Activated T-helper 17 cell treated with anti-CD3 and anti-CD28 coated beads, Interleukin-2, amount 50 U/mL, for 72 hours (primary cell): ENCODE results near the gene RHOT1. TPM values are rescaled to one million over a fixed set of nuclear protein-coding genes. Genes with fewer than 3 reads are reported as not detected.
"Not testable (repeated sequence)": the region's sequence is repeated elsewhere in the genome, so short reads cannot be mapped to it uniquely, and the experiment has no call there.

Experiments
- ATAC-seq: fragments of 150-1000 bp; cut with Tn5 transposase; replicated peaks from 2 replicates; pipeline ENCODE4 v1.10.0; 2021; ENCODE audit warnings: mild to moderate bottlenecking, moderate library complexity
- H3K27ac Mint-ChIP-seq: one replicate; pipeline ENCODE4 v1.8.0; 2022; ENCODE audit warnings: mixed read lengths
- H3K27me3 Mint-ChIP-seq: one replicate; pipeline ENCODE4 v1.8.0; 2022; ENCODE audit warnings: mixed read lengths
- H3K36me3 Mint-ChIP-seq: one replicate; pipeline ENCODE4 v1.8.0; 2022; ENCODE audit warnings: low read depth, mild to moderate bottlenecking, mixed read lengths
- H3K4me1 Mint-ChIP-seq: one replicate; pipeline ENCODE4 v1.8.0; 2022; ENCODE audit warnings: mixed read lengths
- H3K4me3 Mint-ChIP-seq: one replicate; pipeline ENCODE4 v1.8.0; 2022; ENCODE audit warnings: mild to moderate bottlenecking, mixed read lengths
- H3K9me3 Mint-ChIP-seq: one replicate; pipeline ENCODE4 v1.8.0; 2022; ENCODE audit warnings: mixed read lengths
- total RNA-seq, 2 donors: library from RNA; stranded (reverse); gene quantifications; one replicate each; pipeline ENCODE4 v1.2.3, GENCODE V29; 2022

The RHOT1 gene
- total RNA-seq, 2 donors from 2014 or later = 19.5 to 26.2 TPM

DNA sequence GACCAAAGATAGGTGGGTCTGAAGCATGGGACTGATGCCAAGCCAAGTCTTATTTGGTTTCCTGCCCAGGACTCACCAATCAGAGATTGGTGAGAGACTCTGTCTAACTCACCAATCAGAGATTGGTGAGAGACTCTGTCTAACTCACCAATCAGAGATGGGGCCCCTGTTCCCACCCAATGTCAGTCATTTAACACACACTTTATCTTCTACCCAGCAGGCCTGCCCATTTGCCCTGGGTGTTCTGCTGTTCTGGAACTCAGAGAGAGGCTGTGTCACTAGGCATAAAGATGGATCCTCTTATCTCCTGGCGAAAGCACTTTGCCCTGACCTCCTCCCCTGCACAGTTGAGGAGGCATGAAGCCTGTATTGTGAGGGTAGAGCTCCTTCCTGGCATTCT lies 5.4 kb upstream of the RHOT1 start:
- H3K4me3 Mint-ChIP-seq = no peak overlapping the region
- ATAC-seq = peak; percentile 39
- peaks cover 4% of the 10 kb centered on the region for H3K4me1 Mint-ChIP-seq
- H3K27me3 Mint-ChIP-seq = no peaks in the 10 kb centered on the region
- no peaks in the 10 kb centered on the region for H3K9me3 Mint-ChIP-seq
- no peak overlapping the region for H3K27ac Mint-ChIP-seq
- no peaks in the 10 kb centered on the region for H3K36me3 Mint-ChIP-seq

DNA sequence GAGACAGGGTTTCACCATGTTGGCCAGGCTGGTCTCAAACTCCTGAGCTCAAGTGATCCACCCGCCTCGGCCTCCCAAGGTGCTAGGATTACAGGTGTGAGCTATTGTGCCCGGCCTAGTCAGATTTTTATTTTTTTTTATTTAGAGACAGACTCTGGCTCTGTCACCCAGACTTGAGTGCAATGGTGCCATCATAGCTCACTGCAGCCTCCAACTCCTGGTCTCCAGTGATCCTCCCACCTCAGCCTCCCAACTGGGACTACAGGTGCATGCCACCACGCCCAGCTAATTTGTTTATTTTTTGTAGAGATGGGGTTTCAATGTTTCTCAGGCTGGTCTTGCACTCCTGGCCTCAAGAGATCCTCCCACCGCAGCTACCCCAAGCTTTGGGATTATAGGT lies 2.8 kb upstream of the RHOT1 start:
- H3K27ac Mint-ChIP-seq, H3K4me3 Mint-ChIP-seq, H3K27me3 Mint-ChIP-seq, H3K9me3 Mint-ChIP-seq, H3K36me3 Mint-ChIP-seq, ATAC-seq: not testable (repeated sequence)
- peaks cover 13% of the 10 kb centered on the region for H3K4me1 Mint-ChIP-seq

DNA sequence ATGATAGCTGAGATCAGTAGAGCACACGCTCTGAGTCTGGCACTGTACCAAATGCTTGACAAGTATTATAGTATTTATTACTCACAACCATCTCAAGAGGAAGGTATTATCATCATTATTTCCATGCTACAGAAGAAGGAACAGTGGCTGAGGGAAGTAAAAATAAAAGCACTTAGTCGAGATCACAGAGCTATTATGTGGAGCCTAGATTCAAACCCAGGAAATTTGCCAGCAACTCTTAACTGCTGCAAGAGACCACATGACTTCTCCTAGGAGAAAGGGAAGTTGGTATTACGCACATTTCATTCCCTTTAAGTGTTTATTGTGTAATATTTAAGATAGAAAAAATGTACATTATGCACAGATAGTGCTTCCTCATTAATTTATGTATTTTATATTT lies 1.0 kb upstream of the RHOT1 start:
- Mint-ChIP-seq H3K4me3 (peak overlapping the region; percentile 99), H3K27me3 (no peaks in the 10 kb centered on the region), H3K9me3 (no peaks in the 10 kb centered on the region), H3K36me3 (peaks cover 6% of the 10 kb centered on the region), H3K4me1 (peaks cover 13% of the 10 kb centered on the region), H3K27ac (peak overlapping the region; percentile 81)
- no peak for ATAC-seq

DNA sequence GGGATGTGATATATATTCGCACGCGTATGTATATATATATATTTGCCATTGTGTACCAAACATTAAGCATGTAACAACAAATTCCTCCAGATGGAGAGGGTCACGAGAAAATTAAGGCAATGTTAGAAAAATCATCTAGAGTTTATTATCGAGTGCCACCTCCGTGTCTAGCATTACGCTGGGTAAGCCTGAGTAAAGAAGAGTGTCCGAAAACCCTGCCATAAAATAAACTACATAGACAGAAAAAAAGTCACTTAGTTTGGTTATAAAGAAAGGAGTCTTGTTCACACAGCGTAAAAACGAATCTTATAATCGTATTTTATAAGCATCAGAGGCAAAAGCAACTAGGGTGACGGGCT lies 644 bp upstream of the RHOT1 start:
- H3K27ac Mint-ChIP-seq = peak overlapping the region; percentile 81
- H3K4me1 Mint-ChIP-seq = peaks cover 9% of the 10 kb centered on the region
- no peaks in the 10 kb centered on the region for H3K9me3 Mint-ChIP-seq
- no peak for ATAC-seq
- peaks cover 6% of the 10 kb centered on the region for H3K36me3 Mint-ChIP-seq
- H3K4me3 Mint-ChIP-seq = peak overlapping the region; percentile 99
- no peaks in the 10 kb centered on the region for H3K27me3 Mint-ChIP-seq

DNA sequence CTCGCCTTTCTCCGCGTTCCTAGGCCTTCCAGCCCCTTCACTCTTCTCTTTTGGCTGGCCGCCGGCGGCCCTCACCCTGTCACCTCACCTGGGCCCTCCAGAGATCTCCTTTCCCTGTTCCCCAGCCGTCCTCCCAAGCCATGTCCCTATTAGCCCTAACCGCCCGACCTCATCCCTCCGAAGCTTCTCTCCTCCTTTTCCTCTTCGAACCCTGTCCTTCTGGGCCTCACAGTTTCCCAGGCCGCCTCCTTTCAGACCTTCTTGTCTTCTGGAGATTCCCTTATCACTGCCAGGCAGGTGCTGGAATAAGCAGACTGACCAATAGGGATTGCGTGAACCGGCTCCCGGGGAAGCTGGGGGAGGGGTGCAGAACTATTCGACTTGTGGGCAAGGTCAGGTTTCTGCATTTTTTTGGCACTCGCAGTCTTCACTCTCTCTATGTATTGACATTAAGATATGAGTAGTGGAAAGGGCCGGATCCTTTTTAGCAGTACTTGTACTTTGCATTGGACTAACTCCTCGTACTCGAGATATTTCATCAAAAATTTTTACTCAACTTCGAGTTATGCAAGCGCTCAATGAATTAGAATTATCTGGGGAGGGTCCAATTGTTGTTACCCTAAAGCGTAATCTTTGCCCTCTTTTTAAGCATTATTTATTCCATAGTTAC lies 690 bp downstream of the RHOT1 start:
- H3K27me3 Mint-ChIP-seq = no peaks in the 10 kb centered on the region
- peak overlapping the region; percentile 99 for H3K4me3 Mint-ChIP-seq
- H3K9me3 Mint-ChIP-seq = no peaks in the 10 kb centered on the region
- H3K36me3 Mint-ChIP-seq = peaks cover 6% of the 10 kb centered on the region
- peak overlapping the region; percentile 97 for H3K27ac Mint-ChIP-seq
- peaks cover 9% of the 10 kb centered on the region for H3K4me1 Mint-ChIP-seq
- no peak for ATAC-seq

DNA sequence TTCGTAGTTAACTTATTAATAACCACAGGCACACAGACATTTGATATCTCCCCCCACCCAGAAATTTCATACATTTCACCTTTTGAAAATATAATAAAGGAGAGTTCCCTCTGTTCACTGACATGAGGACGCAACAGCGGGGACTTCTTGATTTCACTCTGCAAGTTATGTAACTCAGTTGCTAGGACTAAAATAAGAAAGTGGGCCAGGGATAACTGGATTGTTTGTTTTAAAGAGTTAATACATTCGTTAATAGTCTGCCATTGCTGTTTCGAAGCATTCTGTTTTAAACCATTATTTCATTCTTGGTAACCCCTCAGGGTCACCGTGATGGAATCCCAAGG lies 1.2 kb downstream of the RHOT1 start:
- peak overlapping the region; percentile 97 for H3K27ac Mint-ChIP-seq
- no peaks in the 10 kb centered on the region for H3K27me3 Mint-ChIP-seq
- H3K9me3 Mint-ChIP-seq = no peaks in the 10 kb centered on the region
- H3K36me3 Mint-ChIP-seq = peaks cover 6% of the 10 kb centered on the region
- H3K4me3 Mint-ChIP-seq = peak overlapping the region; percentile 99
- H3K4me1 Mint-ChIP-seq = peaks cover 9% of the 10 kb centered on the region
- no peak for ATAC-seq

DNA sequence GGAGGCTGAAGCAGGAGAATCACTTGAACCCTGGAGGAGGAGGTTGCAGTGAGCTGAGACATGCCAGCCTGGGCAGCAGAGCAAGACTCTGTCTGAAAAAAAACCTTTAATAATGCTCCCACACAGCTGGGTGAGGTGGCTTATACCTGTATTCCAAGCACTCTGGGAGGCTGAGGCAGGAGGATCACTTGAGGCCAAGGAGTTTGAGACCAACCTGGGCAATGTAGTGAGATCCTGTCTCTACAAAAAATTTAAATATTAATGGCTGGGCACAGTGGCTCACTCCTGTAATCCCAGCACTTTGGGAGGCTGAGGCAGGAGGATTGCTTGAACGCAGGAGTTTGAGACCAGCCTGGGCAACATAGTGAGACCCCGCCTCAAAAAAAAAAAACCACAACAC lies 2.1 kb downstream of the RHOT1 start:
- not testable (repeated sequence) for H3K4me3 Mint-ChIP-seq, ATAC-seq, H3K4me1 Mint-ChIP-seq, H3K27me3 Mint-ChIP-seq, H3K9me3 Mint-ChIP-seq, H3K36me3 Mint-ChIP-seq, H3K27ac Mint-ChIP-seq

DNA sequence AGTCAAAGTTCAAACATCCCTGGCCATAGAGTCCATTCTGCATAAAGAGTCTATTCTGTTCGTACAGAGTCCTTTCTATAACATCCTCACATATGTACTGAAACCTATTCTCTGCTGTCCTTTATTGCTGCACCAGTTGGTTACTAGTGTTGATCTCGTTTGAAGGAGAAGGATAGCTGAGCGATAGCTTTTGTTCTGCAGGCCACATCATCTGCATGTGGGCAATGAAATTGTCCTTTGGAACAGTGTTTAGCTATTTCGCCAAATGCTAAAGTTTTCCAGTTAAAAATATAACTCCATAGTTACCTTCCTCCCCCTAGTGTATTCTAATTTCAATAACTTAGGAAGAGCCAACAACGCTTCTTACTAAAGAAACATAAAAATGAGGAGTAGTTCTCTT lies 6.0 kb downstream of the RHOT1 start:
- peaks cover 15% of the 10 kb centered on the region for H3K36me3 Mint-ChIP-seq
- no peak overlapping the region for H3K4me3 Mint-ChIP-seq
- no peaks in the 10 kb centered on the region for H3K9me3 Mint-ChIP-seq
- H3K27ac Mint-ChIP-seq = no peak overlapping the region
- H3K27me3 Mint-ChIP-seq = no peaks in the 10 kb centered on the region
- no peak for ATAC-seq
- peaks cover 7% of the 10 kb centered on the region for H3K4me1 Mint-ChIP-seq

DNA sequence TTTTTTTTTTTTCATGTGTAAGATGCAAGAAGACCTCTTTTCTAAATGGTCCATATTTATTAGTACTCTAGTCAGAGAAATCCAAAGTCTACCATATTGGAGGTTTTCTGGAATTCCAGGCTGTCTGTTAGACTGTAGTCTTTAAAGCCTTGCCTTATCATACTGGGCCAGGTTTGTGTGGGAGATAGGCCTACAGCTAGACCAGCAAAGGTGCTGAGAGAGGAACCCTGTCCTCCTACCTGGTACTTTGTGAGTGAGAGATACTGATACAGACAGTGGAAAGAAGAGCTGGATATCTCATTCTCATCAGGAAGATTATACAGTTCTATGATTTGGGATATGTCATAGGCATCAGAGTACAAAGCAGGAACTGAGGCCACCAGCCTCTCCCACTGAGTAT lies 8.1 kb downstream of the RHOT1 start:
- H3K27ac Mint-ChIP-seq = no peak overlapping the region
- peaks cover 3% of the 10 kb centered on the region for H3K4me1 Mint-ChIP-seq
- H3K9me3 Mint-ChIP-seq = no peaks in the 10 kb centered on the region
- H3K4me3 Mint-ChIP-seq = no peak overlapping the region
- H3K36me3 Mint-ChIP-seq = peaks cover 35% of the 10 kb centered on the region
- ATAC-seq = no peak
- H3K27me3 Mint-ChIP-seq = no peaks in the 10 kb centered on the region

DNA sequence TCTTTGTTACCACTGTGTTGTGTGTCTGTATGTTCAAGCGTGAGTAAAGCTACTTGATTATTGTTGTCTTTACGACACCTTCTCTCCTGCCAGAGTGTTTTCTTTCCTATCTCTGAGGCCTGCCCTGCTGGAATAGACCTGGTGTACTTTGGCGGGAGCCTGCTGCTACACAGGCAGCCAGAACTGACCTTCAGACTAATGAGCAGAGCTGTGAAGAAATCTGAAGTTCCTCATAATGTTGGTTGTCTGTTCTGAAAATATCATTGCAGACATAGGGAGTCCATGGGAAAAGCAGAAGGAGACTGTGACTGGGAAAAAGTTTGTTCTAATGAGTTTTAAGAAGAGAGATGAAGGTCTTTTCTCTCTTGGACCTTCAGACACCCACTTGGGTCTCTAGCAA lies 9.8 kb downstream of the RHOT1 start:
- H3K4me1 Mint-ChIP-seq = peaks cover 3% of the 10 kb centered on the region
- H3K9me3 Mint-ChIP-seq = no peaks in the 10 kb centered on the region
- no peak overlapping the region for H3K4me3 Mint-ChIP-seq
- H3K36me3 Mint-ChIP-seq = peaks cover 42% of the 10 kb centered on the region
- no peak for ATAC-seq
- no peaks in the 10 kb centered on the region for H3K27me3 Mint-ChIP-seq
- H3K27ac Mint-ChIP-seq = peak overlapping the region; percentile 34

DNA sequence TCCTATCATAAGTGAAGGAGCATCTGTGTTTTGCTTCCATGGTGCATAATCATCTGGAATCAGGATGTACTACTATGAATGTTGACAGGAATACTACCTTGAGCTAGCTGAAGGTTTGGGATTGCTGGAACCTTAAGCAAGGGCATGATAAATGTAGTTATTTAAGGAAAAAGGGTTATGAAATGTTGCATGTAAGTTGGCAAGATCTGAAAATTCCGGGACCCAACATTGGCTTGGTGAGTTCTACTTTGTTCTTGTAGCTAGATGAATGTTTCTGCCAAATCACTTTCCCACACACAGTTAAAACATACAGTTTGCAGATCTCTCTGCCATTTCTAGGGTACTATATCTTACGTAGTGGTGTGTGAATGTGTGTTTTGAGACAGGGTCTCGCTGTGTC lies 13.6 kb downstream of the RHOT1 start:
- no peaks in the 10 kb centered on the region for H3K27me3 Mint-ChIP-seq
- no peaks in the 10 kb centered on the region for H3K9me3 Mint-ChIP-seq
- H3K36me3 Mint-ChIP-seq = peaks cover 52% of the 10 kb centered on the region
- no peak overlapping the region for H3K4me3 Mint-ChIP-seq
- ATAC-seq = no peak
- peaks cover 3% of the 10 kb centered on the region for H3K4me1 Mint-ChIP-seq
- no peak overlapping the region for H3K27ac Mint-ChIP-seq

DNA sequence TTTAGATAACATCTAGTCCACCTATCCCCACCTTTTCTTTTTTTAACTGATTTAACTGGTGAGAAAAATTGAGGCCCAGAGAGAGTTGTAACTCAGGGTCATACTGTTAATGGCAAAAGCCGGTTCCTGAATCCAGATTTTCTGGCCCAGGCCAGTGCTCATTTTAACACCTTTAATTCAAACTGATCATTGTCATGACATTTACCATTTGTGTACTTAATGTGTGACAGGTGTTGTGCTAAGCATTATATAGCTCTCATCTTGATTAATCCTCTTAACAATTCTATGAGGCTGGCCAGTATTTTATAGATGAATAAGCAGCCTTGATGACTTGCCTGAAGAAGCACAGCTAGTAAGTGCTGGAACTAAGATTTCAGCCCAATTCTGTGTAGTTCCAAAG lies 14.4 kb downstream of the RHOT1 start:
- H3K27ac Mint-ChIP-seq = no peak overlapping the region
- H3K4me3 Mint-ChIP-seq = no peak overlapping the region
- H3K36me3 Mint-ChIP-seq = peaks cover 60% of the 10 kb centered on the region
- no peaks in the 10 kb centered on the region for H3K9me3 Mint-ChIP-seq
- H3K4me1 Mint-ChIP-seq = peaks cover 6% of the 10 kb centered on the region
- H3K27me3 Mint-ChIP-seq = no peaks in the 10 kb centered on the region
- no peak for ATAC-seq

DNA sequence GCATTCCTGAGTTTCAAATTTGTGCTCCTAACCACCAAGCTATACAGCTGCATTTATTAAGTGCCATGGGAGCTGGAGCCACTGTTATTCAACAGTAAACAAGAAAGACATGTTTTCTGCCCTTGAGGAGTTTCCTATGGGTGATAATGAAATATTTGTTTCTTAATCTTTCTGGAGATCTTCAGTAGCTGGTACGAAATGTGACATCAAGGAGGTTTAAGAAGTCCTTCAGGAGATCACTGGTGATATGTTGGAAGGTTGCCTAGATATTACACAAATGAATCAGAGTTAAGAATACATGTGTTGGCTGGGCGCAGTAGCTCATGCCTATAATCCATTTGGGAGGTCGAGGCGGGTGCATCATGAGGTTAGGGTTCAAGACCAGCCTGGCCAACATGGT lies 14.9 kb downstream of the RHOT1 start:
- Mint-ChIP-seq H3K4me1 (peaks cover 6% of the 10 kb centered on the region), H3K9me3 (no peaks in the 10 kb centered on the region), H3K27ac (no peak overlapping the region), H3K27me3 (no peaks in the 10 kb centered on the region), H3K4me3 (no peak overlapping the region), H3K36me3 (peaks cover 57% of the 10 kb centered on the region)
- ATAC-seq = no peak

DNA sequence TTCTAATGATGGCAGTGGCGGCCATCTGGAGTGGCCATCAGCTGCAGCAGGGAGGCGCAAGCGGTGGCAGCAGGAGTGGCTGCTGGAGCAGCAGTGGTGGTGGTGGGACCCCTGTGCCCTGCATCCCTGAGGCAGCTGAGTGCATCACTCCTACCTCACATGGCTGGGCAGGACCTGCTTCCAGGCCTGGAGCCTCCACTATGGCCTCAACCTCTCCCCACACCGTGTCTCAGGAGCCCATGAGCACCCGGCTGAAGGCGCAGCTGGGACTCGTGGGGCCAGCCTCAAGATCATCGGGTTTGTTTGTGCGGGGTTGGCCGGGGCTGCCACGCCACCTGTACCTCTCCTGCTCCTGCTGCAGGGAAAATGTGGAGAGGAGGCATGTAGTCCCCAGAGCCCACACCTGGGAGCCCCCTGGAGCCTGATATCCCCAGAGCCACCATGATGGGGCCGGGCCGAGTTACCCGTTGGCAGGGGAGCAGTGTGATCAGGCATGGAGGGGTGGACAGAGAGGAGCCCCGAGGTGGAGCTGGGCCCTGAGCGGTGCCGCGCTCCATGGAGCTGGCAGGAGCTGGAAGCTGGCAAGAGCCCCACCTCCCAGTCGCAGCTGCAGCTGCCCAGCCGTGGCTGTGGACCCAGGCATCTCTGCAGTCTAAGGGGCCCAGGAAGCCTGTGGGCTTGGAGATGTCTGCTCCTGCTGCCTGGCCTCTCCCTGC lies 16.7 kb downstream of the RHOT1 start:
- Mint-ChIP-seq H3K27me3 (no peaks in the 10 kb centered on the region), H3K4me1 (peaks cover 6% of the 10 kb centered on the region), H3K9me3 (no peaks in the 10 kb centered on the region), H3K36me3 (peaks cover 46% of the 10 kb centered on the region), H3K27ac (no peak overlapping the region), H3K4me3 (no peak overlapping the region)
- no peak for ATAC-seq

DNA sequence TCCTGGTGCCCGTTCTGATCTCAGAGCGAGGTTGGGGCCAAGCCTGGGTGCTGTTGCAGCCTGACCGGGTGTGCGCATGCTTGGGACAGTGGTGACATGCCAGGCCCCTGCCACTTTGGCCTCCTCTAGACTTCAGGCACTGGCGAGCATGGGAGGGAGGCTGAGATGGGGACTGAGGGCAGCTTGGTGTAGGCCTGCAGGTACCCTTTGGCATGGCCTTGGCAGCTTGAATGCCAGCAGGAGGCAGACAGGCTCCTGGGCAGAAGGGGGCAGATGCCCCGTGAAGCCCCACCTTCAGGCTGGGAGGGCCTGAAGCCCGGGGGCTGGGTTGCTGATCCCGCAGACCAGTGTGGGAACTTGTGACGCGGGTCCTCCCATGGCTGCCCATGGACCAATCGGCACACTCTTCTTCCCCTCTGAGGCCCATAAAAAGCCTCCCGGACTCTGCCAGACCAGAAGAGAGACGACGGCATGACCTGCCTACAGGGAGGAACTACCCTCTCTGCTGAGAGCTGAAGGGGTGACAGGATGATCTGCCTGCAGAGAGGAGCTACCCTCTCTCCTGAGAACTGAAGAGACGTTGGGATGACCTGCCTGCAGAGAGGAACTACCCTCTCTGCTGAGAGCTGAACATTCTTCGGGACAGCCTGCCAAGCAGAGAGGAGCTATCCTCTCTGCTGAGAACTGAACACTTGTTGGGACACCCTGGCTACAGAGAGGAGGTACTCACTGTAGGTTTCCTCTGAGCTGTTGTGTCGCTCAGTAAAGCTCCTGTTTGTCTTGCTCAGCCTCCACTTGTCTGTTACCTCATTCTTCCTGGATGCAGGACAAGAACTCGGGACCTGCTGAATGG lies 17.5 kb downstream of the RHOT1 start:
- H3K27me3 Mint-ChIP-seq = no peaks in the 10 kb centered on the region
- no peaks in the 10 kb centered on the region for H3K9me3 Mint-ChIP-seq
- peaks cover 6% of the 10 kb centered on the region for H3K4me1 Mint-ChIP-seq
- no peak overlapping the region for H3K4me3 Mint-ChIP-seq
- H3K36me3 Mint-ChIP-seq = peaks cover 38% of the 10 kb centered on the region
- no peak for ATAC-seq
- no peak overlapping the region for H3K27ac Mint-ChIP-seq
